Ramos (cell line): Measurements from ENCODE around the gene PAIP2B.

Experiments used
- in situ Hi-C: fragments of 300-500 bp; cut with MboI; formaldehyde crosslinking; loops from one replicate; pipeline ENCODE4 v1.14.3; 2022; ENCODE audit warnings: low sequenced_read_pairs; ENCODE audit not compliant: unreplicated experiment

PAIP2B gene

GRCh38 chr2:71226965-71227560 is at the start of gene PAIP2B:
TSS of gene PAIP2B (minus strand) at chr2:71227103. CDS start at chr2:71202589, 24,514 bp downstream.
- in situ Hi-C loops, result no loop called here

GRCh38 chr2:71275939-71276310 is 49.0 kb upstream of the PAIP2B start:
- in situ Hi-C loops, result no loop called here

GRCh38 chr2:71269511-71270090 is 42.7 kb upstream of the PAIP2B start:
- in situ Hi-C loops, result loop anchor here (5.0 kb wide), 1 partner anchor 37 kb away; no protein-coding TSS in a partner anchor

- in situ Hi-C loops, result no loop called here
These were observed 36.5 kb upstream of the PAIP2B start for GRCh38 chr2:71263386-71263785.

- in situ Hi-C loops, result no loop called here
These were observed 34.6 kb upstream of the PAIP2B start for GRCh38 chr2:71261534-71261933.

GRCh38 chr2:71256421-71256820 is 29.5 kb upstream of the PAIP2B start:
- in situ Hi-C loops, result no loop called here

GRCh38 chr2:71254776-71255175 is 27.9 kb upstream of the PAIP2B start:
- in situ Hi-C loops, result no loop called here

- in situ Hi-C loops, result no loop called here
These were observed 27.2 kb upstream of the PAIP2B start for GRCh38 chr2:71254078-71254477.

GRCh38 chr2:71253476-71253875 is 26.6 kb upstream of the PAIP2B start:
- in situ Hi-C loops, result no loop called here

- in situ Hi-C loops, result no loop called here
These were observed 26.0 kb upstream of the PAIP2B start for GRCh38 chr2:71252862-71253261.

- in situ Hi-C loops, result no loop called here
These were observed 24.0 kb upstream of the PAIP2B start for GRCh38 chr2:71250935-71251334.

- in situ Hi-C loops, result no loop called here
These were observed 17.4 kb upstream of the PAIP2B start for GRCh38 chr2:71244302-71244660.

- in situ Hi-C loops, result no loop called here
These were observed 16.9 kb upstream of the PAIP2B start for GRCh38 chr2:71243634-71244301.

GRCh38 chr2:71240794-71241193 is 13.9 kb upstream of the PAIP2B start:
- in situ Hi-C loops, result no loop called here

- in situ Hi-C loops, result no loop called here
These were observed 11.2 kb upstream of the PAIP2B start for GRCh38 chr2:71238089-71238488.

GRCh38 chr2:71235930-71236587 is 9.2 kb upstream of the PAIP2B start:
- in situ Hi-C loops, result no loop called here

GRCh38 chr2:71233072-71233471 is 6.2 kb upstream of the PAIP2B start:
- in situ Hi-C loops, result loop anchor here (5.0 kb wide), 1 partner anchor 39 kb away; no protein-coding TSS in a partner anchor

GRCh38 chr2:71226096-71226964 is 573 bp downstream of the PAIP2B start:
- in situ Hi-C loops, result no loop called here

GRCh38 chr2:71224935-71225334 is 2.0 kb downstream of the PAIP2B start:
- in situ Hi-C loops, result no loop called here

- in situ Hi-C loops, result no loop called here
These were observed 2.4 kb downstream of the PAIP2B start for GRCh38 chr2:71224457-71224856.
